Fibroblast of lung (primary cell): ENCODE measurements around the gene GPBAR1. TPM values are rescaled to one million over a fixed set of nuclear protein-coding genes. Genes with fewer than 3 reads are reported as not detected.

ENCODE experiments used
- DNase-seq, 2 donors: peaks; one replicate each; pipeline versions ENCODE4 v3.0.0 to v3.0.0-alpha.2; 2010; ENCODE audit warnings: low read depth in 2 of 2
- H2AFZ ChIP-seq: 2 replicates; pipeline ENCODE4 v1.5.1; 2012; ENCODE audit warnings: low read length, control low read depth, inconsistent platforms
- H3K27ac ChIP-seq: 2 replicates; pipeline ENCODE4 v1.5.1; 2011; ENCODE audit warnings: low read length, control low read depth; ENCODE audit not compliant: insufficient read depth
- H3K27me3 ChIP-seq: 2 replicates; pipeline ENCODE4 v1.5.1; 2011; ENCODE audit warnings: mild to moderate bottlenecking, low read length; ENCODE audit not compliant: control insufficient read depth, insufficient read depth
- H3K36me3 ChIP-seq: 2 replicates; pipeline ENCODE4 v1.5.1; 2011; ENCODE audit warnings: low read length; ENCODE audit not compliant: control insufficient read depth, insufficient read depth
- H3K4me1 ChIP-seq: 2 replicates; pipeline ENCODE4 v1.5.1; 2011; ENCODE audit warnings: low read length; ENCODE audit not compliant: control insufficient read depth, insufficient read depth; ENCODE audit errors: extremely low read depth
- H3K4me2 ChIP-seq: 2 replicates; pipeline ENCODE4 v1.5.1; 2011; ENCODE audit warnings: low read length, control low read depth; ENCODE audit not compliant: insufficient read depth; ENCODE audit errors: extremely low read depth
- H3K4me3 ChIP-seq, 4 experiments: fragments of 200-600 bp in 1 of 4; sonication (generic) in 1 of 4; replicated peaks in 1 of 4; 2 replicates each; pipeline ENCODE4 v1.5.1; 2011 to 2016; ENCODE audit warnings: low read length in 4 of 4, low read depth in 3 of 4, mild to moderate bottlenecking in 3 of 4, control low read depth in 2 of 4, inconsistent platforms in 1 of 4, mixed read lengths in 1 of 4; ENCODE audit not compliant: insufficient read depth in 1 of 4; ENCODE audit errors: control extremely low read depth in 1 of 4
- H3K79me2 ChIP-seq: 2 replicates; pipeline ENCODE4 v1.5.1; 2012; ENCODE audit warnings: mild to moderate bottlenecking, low read length, inconsistent platforms; ENCODE audit not compliant: control insufficient read depth, insufficient read depth
- H3K9ac ChIP-seq: 2 replicates; pipeline ENCODE4 v1.5.1; 2011; ENCODE audit warnings: mild to moderate bottlenecking, low read length, control low read depth; ENCODE audit not compliant: insufficient read depth
- H3K9me3 ChIP-seq: 2 replicates; pipeline ENCODE4 v1.5.1; 2012; ENCODE audit warnings: low read depth, low read length; ENCODE audit not compliant: control insufficient read depth, insufficient read depth
- H4K20me1 ChIP-seq: 2 replicates; pipeline ENCODE4 v1.5.1; 2011; ENCODE audit warnings: low read length; ENCODE audit not compliant: control insufficient read depth, insufficient read depth; ENCODE audit errors: extremely low read depth
- CTCF ChIP-seq, 2 donors: IDR thresholded peaks in 1 of 2; conservative IDR thresholded peaks in 1 of 2; 1 replicate in 1 of 2; 2 replicates in 1 of 2; pipeline ENCODE4 v1.5.1; 2011 to 2012; ENCODE audit warnings: low read length in 2 of 2, control low read depth in 1 of 2, inconsistent platforms in 1 of 2, low read depth in 1 of 2, mild to moderate bottlenecking in 1 of 2
- EZH2 ChIP-seq: IDR thresholded peaks from 2 replicates; pipeline ENCODE4 v1.5.1; 2012; ENCODE audit warnings: low read length, control low read depth, mild to moderate bottlenecking; ENCODE audit errors: missing control alignments
- polyA plus RNA-seq, 2 donors: library from polyadenylated mRNA; depleted of rRNA in 1 of 2; stranded (reverse) in 1 of 2; unstranded in 1 of 2; fragments of >200 nt; gene quantifications; 2 replicates each; pipeline ENCODE4 v1.2.1, GENCODE V29; 2011 to 2012; ENCODE audit warnings: missing spikeins in 1 of 2
- total RNA-seq: library from RNA; depleted of rRNA; stranded (reverse); fragments of >200 nt; gene quantifications from 2 replicates; pipeline ENCODE4 v1.2.1, GENCODE V29; 2014

Gene GPBAR1
- total and polyA plus RNA-seq, 2 donors (not counting 1 experiment from before 2014, with no cell fraction given) = under 0.01 TPM; not detected in 1

GRCh38 chr2:218264773-218265561, 4.2 kb downstream of the GPBAR1 start:
- Histone ChIP-seq H4K20me1 (no peaks in the 10 kb centered on the region), H3K27me3 (no peaks in the 10 kb centered on the region), H3K4me1 (no peaks in the 10 kb centered on the region), H3K79me2 (peaks cover 10% of the 10 kb centered on the region), H3K9ac (no peak overlapping the region), H3K9me3 (no peaks in the 10 kb centered on the region), H3K4me3 (no peak overlapping the region), H2AFZ (no peak overlapping the region), H3K36me3 (peaks cover 11% of the 10 kb centered on the region), H3K4me2 (no peak overlapping the region), H3K27ac (no peak overlapping the region)
- TF ChIP-seq CTCF (conservative IDR thresholded peaks at IDR 0.05 in 1 of 2, IDR thresholded peaks at IDR 0.05 in 1 of 2; ENCODE audit: low read depth in 1 of 2, low read length in 2 of 2) = no peak
- TF ChIP-seq EZH2 = no peak
- DNase-seq = no peak

- H3K36me3 ChIP-seq = peaks cover 11% of the 10 kb centered on the region
- H3K27me3 ChIP-seq = no peaks in the 10 kb centered on the region
- no peak overlapping the region for H3K4me3 ChIP-seq
- no peak overlapping the region for H2AFZ ChIP-seq
- TF ChIP-seq CTCF (conservative IDR thresholded peaks at IDR 0.05 in 1 of 2, IDR thresholded peaks at IDR 0.05 in 1 of 2; ENCODE audit: low read depth in 1 of 2, low read length in 2 of 2) (no peak), EZH2 (no peak)
- DNase-seq = no peak
- H4K20me1 ChIP-seq = no peaks in the 10 kb centered on the region
- no peaks in the 10 kb centered on the region for H3K9me3 ChIP-seq
- no peak overlapping the region for H3K27ac ChIP-seq
- no peak overlapping the region for H3K9ac ChIP-seq
- peaks cover 11% of the 10 kb centered on the region for H3K79me2 ChIP-seq
- no peak overlapping the region for H3K4me2 ChIP-seq
- H3K4me1 ChIP-seq = no peaks in the 10 kb centered on the region
These were observed 4.8 kb downstream of the GPBAR1 start for GRCh38 chr2:218265626-218266025.

GRCh38 chr2:218266316-218266979, 5.6 kb downstream of the GPBAR1 start:
- no peak overlapping the region for H3K27ac ChIP-seq

More at GRCh38 chr2:218266316-218266979, 5.6 kb downstream of the GPBAR1 start:
- H3K4me2 ChIP-seq = no peak overlapping the region
- no peaks in the 10 kb centered on the region for H4K20me1 ChIP-seq
- H3K9ac ChIP-seq = no peak overlapping the region
- no peak for DNase-seq
- H3K27me3 ChIP-seq = no peaks in the 10 kb centered on the region
- peaks cover 13% of the 10 kb centered on the region for H3K79me2 ChIP-seq
- no peak for TF ChIP-seq CTCF (conservative IDR thresholded peaks at IDR 0.05 in 1 of 2, IDR thresholded peaks at IDR 0.05 in 1 of 2; ENCODE audit: low read depth in 1 of 2, low read length in 2 of 2)
- no peak for TF ChIP-seq EZH2
- no peak overlapping the region for H2AFZ ChIP-seq
- H3K4me3 ChIP-seq = no peak overlapping the region
- no peaks in the 10 kb centered on the region for H3K9me3 ChIP-seq
- H3K36me3 ChIP-seq = peaks cover 11% of the 10 kb centered on the region
- peaks cover 3% of the 10 kb centered on the region for H3K4me1 ChIP-seq
